ENCODE measurements around the gene RC3H1. TPM values are rescaled to one million over a fixed set of nuclear protein-coding genes. Genes with fewer than 3 reads are reported as not detected.
A peak's percentile ranks its signal among the peaks of the same experiment; 100 is the strongest.

RC3H1 gene
- total and polyA plus RNA-seq, 4 donors, result 2.0 to 20.7 (median 9.7) TPM

DNA sequence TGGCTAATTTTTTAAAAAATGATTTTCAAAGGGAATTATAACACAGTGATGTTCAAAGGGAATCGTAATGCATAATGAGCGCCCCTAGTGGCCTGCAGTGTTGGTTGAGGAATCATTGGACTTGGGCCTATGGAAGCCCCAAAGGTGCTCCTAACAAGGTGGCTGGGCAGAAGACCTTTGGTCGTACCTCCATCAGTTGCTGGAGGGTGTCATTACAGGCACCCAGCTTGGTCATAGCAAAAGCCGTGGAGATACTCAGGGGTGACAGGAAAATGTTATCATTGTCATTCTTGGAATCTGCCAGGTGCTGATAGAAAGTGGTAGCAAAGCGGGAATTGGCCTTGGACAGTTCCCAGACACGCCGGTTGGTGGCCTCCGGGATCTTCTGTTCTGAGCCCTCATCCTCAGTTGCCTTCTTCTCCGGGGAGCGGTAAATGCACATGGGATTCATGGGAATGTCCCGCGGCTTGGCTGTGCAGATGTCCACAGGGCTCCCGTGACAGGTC, 107.7 kb downstream of the RC3H1 start:
- Histone ChIP-seq H3K27ac (ENCODE audit: low read depth in 1 of 2, low read length in 2 of 2) (no peak overlapping the region), H3K4me3 (ENCODE audit: low read depth in 1 of 3, low read length in 3 of 3) (peak overlapping the region; percentile 66 to 96 (median 90)), H3K4me1 (ENCODE audit: control insufficient read depth in 4 of 4, insufficient read depth in 4 of 4, low read length in 3 of 4) (peaks cover 4 to 53% (median 31%) of the 10 kb centered on the region in 4 donors), H3K27me3 (ENCODE audit: control insufficient read depth in 4 of 4, insufficient read depth in 4 of 4, low read length in 3 of 4) (no peaks in the 10 kb centered on the region), H3K9me3 (ENCODE audit: control insufficient read depth in 4 of 4, low read length in 3 of 4) (no peaks in the 10 kb centered on the region), H3K36me3 (ENCODE audit: control insufficient read depth in 4 of 4, insufficient read depth in 3 of 4, low read depth in 1 of 4, low read length in 3 of 4) (peaks cover 4 to 38% (median 24%) of the 10 kb centered on the region in 4 donors), H3K9ac (ENCODE audit: low read depth in 1 of 2, low read length in 2 of 2) (no peak overlapping the region)
- peak; percentile 42 for DNase-seq (ENCODE audit: low spot score)
- TF ChIP-seq JUND (IDR thresholded peaks at IDR 0.05) (peak; percentile 15 to 44), SP1 (IDR thresholded peaks at IDR 0.05) (peak; percentile 15), FOXA1 (IDR thresholded peaks at IDR 0.05) (no peak), HNF4A (conservative IDR thresholded peaks at IDR 0.05) (peak; percentile 67 to 79), FOXA2 (IDR thresholded peaks at IDR 0.05) (no peak), RXRA (IDR thresholded peaks at IDR 0.05) (peak in 1 of 2 donors; percentile 51), HNF4G (IDR thresholded peaks at IDR 0.05) (peak; percentile 46), RAD21 (IDR thresholded peaks at IDR 0.05) (peak; percentile 74 to 78), YY1 (IDR thresholded peaks at IDR 0.05) (peak; percentile 46)
- TF ChIP-seq, protein P1, sequence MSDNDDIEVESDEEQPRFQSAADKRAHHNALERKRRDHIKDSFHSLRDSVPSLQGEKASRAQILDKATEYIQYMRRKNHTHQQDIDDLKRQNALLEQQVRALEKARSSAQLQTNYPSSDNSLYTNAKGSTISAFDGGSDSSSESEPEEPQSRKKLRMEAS (IDR thresholded peaks at IDR 0.05), result peak; percentile 61
- TF ChIP-seq, protein P2, sequence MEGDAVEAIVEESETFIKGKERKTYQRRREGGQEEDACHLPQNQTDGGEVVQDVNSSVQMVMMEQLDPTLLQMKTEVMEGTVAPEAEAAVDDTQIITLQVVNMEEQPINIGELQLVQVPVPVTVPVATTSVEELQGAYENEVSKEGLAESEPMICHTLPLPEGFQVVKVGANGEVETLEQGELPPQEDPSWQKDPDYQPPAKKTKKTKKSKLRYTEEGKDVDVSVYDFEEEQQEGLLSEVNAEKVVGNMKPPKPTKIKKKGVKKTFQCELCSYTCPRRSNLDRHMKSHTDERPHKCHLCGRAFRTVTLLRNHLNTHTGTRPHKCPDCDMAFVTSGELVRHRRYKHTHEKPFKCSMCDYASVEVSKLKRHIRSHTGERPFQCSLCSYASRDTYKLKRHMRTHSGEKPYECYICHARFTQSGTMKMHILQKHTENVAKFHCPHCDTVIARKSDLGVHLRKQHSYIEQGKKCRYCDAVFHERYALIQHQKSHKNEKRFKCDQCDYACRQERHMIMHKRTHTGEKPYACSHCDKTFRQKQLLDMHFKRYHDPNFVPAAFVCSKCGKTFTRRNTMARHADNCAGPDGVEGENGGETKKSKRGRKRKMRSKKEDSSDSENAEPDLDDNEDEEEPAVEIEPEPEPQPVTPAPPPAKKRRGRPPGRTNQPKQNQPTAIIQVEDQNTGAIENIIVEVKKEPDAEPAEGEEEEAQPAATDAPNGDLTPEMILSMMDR (IDR thresholded peaks at IDR 0.05; ENCODE audit: low read depth, low read length, missing input control), result peak; percentile 43
- TF ChIP-seq, protein P3, sequence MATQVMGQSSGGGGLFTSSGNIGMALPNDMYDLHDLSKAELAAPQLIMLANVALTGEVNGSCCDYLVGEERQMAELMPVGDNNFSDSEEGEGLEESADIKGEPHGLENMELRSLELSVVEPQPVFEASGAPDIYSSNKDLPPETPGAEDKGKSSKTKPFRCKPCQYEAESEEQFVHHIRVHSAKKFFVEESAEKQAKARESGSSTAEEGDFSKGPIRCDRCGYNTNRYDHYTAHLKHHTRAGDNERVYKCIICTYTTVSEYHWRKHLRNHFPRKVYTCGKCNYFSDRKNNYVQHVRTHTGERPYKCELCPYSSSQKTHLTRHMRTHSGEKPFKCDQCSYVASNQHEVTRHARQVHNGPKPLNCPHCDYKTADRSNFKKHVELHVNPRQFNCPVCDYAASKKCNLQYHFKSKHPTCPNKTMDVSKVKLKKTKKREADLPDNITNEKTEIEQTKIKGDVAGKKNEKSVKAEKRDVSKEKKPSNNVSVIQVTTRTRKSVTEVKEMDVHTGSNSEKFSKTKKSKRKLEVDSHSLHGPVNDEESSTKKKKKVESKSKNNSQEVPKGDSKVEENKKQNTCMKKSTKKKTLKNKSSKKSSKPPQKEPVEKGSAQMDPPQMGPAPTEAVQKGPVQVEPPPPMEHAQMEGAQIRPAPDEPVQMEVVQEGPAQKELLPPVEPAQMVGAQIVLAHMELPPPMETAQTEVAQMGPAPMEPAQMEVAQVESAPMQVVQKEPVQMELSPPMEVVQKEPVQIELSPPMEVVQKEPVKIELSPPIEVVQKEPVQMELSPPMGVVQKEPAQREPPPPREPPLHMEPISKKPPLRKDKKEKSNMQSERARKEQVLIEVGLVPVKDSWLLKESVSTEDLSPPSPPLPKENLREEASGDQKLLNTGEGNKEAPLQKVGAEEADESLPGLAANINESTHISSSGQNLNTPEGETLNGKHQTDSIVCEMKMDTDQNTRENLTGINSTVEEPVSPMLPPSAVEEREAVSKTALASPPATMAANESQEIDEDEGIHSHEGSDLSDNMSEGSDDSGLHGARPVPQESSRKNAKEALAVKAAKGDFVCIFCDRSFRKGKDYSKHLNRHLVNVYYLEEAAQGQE (IDR thresholded peaks at IDR 0.05), result peak; percentile 53
- TF ChIP-seq, protein P4, sequence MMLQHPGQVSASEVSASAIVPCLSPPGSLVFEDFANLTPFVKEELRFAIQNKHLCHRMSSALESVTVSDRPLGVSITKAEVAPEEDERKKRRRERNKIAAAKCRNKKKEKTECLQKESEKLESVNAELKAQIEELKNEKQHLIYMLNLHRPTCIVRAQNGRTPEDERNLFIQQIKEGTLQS (IDR thresholded peaks at IDR 0.05), result no peak
- WGBS, result 41% methylated on average over 13 of the region's 13 CpGs

DNA sequence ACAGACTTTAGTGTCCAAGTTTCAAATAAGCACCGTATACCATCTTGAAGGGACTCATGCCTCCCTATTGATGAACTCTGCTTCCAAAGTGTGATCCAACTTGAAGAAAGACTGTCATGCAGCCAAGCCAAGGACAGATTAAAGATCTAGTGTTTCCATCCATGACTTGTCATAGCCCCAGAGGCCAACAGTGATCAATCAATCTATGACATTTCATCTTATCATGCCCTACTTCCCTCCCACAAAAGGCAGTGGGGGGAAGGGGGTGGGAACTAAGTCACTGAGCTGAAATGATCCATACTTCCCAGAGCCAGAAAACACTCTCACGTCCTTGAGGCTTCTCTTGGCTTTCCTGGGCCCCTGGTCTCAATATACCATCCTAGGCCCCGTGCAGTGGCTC, 109.0 kb downstream of the RC3H1 start:
- Histone ChIP-seq H3K4me1 (ENCODE audit: control insufficient read depth in 4 of 4, insufficient read depth in 4 of 4, low read length in 3 of 4) (peaks cover under 1 to 45% (median 25%) of the 10 kb centered on the region in 4 donors), H3K4me3 (ENCODE audit: low read depth in 1 of 3, low read length in 3 of 3) (no peak overlapping the region), H3K36me3 (ENCODE audit: control insufficient read depth in 4 of 4, insufficient read depth in 3 of 4, low read depth in 1 of 4, low read length in 3 of 4) (peaks cover 4 to 42% (median 30%) of the 10 kb centered on the region in 4 donors), H3K9me3 (ENCODE audit: control insufficient read depth in 4 of 4, low read length in 3 of 4) (no peaks in the 10 kb centered on the region), H3K9ac (ENCODE audit: low read depth in 1 of 2, low read length in 2 of 2) (no peak overlapping the region), H3K27me3 (ENCODE audit: control insufficient read depth in 4 of 4, insufficient read depth in 4 of 4, low read length in 3 of 4) (no peaks in the 10 kb centered on the region), H3K27ac (ENCODE audit: low read depth in 1 of 2, low read length in 2 of 2) (no peak overlapping the region)
- WGBS, result 70% methylated on average over 3 of the region's 3 CpGs
- DNase-seq (ENCODE audit: low spot score), result no peak
- TF ChIP-seq RAD21 (IDR thresholded peaks at IDR 0.05) (no peak), RXRA (IDR thresholded peaks at IDR 0.05) (no peak), GABPA (IDR thresholded peaks at IDR 0.05 in 1 of 2, conservative IDR thresholded peaks at IDR 0.05 in 1 of 2) (no peak), FOXA2 (IDR thresholded peaks at IDR 0.05) (no peak), NR2F2 (IDR thresholded peaks at IDR 0.05) (no peak), TAF1 (conservative IDR thresholded peaks at IDR 0.05) (no peak), JUND (IDR thresholded peaks at IDR 0.05) (no peak), HNF4G (IDR thresholded peaks at IDR 0.05) (no peak), SP1 (IDR thresholded peaks at IDR 0.05) (no peak), HNF4A (conservative IDR thresholded peaks at IDR 0.05) (no peak), FOXA1 (IDR thresholded peaks at IDR 0.05) (no peak), YY1 (IDR thresholded peaks at IDR 0.05) (no peak), EGR1 (IDR thresholded peaks at IDR 0.05; ENCODE audit: low read depth in 2 of 2) (no peak)
- TF ChIP-seq, protein P1 (IDR thresholded peaks at IDR 0.05), result no peak
- TF ChIP-seq, protein P3 (IDR thresholded peaks at IDR 0.05), result no peak

Data from liver (tissue), 9 donors.